ENCODE data around the gene MYOT. TPM values are rescaled to one million over a fixed set of nuclear protein-coding genes. Genes with fewer than 3 reads are reported as not detected.
"Not testable (repeated sequence)": the region's sequence is repeated elsewhere in the genome, so short reads cannot be mapped to it uniquely, and the experiment has no call there.

Gene MYOT
- total RNA-seq, 1 donor from 2014 or later: not detected

DNA sequence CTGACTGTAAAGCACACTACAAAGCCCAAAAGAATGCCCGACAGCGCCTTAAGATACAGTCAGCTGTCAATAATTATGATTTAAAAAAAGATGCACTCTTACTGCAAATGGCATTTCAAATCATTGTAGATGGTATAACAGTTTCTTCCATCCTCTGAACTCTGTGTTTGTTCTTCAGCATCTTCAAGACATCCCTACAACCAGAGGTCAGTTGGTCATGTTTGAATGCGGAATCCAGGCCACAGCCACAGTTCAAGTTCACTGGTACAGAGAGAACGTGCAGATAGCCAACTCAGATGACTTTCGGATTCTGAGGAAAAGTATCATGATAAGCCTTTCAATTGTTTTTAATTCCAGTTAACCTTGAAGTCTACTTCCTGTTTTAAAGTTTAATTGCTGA, 8.7 kb upstream of the MYOT start:
- Mint-ChIP-seq H3K4me1 (ENCODE audit: low read depth, unreplicated experiment) (no peaks in the 10 kb centered on the region), H3K4me3 (ENCODE audit: unreplicated experiment) (no peak overlapping the region), H3K36me3 (ENCODE audit: unreplicated experiment) (no peaks in the 10 kb centered on the region), H3K27me3 (ENCODE audit: unreplicated experiment) (peaks cover 2% of the 10 kb centered on the region), H3K9me3 (ENCODE audit: unreplicated experiment) (no peaks in the 10 kb centered on the region), H3K27ac (ENCODE audit: unreplicated experiment) (no peak overlapping the region)
- DNase-seq: no peak
- TF ChIP-seq, protein P1, sequence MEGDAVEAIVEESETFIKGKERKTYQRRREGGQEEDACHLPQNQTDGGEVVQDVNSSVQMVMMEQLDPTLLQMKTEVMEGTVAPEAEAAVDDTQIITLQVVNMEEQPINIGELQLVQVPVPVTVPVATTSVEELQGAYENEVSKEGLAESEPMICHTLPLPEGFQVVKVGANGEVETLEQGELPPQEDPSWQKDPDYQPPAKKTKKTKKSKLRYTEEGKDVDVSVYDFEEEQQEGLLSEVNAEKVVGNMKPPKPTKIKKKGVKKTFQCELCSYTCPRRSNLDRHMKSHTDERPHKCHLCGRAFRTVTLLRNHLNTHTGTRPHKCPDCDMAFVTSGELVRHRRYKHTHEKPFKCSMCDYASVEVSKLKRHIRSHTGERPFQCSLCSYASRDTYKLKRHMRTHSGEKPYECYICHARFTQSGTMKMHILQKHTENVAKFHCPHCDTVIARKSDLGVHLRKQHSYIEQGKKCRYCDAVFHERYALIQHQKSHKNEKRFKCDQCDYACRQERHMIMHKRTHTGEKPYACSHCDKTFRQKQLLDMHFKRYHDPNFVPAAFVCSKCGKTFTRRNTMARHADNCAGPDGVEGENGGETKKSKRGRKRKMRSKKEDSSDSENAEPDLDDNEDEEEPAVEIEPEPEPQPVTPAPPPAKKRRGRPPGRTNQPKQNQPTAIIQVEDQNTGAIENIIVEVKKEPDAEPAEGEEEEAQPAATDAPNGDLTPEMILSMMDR (IDR thresholded peaks at IDR 0.05; ENCODE audit: partially characterized antibody, unreplicated experiment): no peak

GRCh38 chr5:137862251-137862650, 5.4 kb upstream of the MYOT start:
- Mint-ChIP-seq H3K4me3 (ENCODE audit: unreplicated experiment) (no peak overlapping the region), H3K9me3 (ENCODE audit: unreplicated experiment) (no peaks in the 10 kb centered on the region), H3K27me3 (ENCODE audit: unreplicated experiment) (no peaks in the 10 kb centered on the region), H3K36me3 (ENCODE audit: unreplicated experiment) (no peaks in the 10 kb centered on the region), H3K4me1 (ENCODE audit: low read depth, unreplicated experiment) (no peaks in the 10 kb centered on the region), H3K27ac (ENCODE audit: unreplicated experiment) (no peak overlapping the region)
- TF ChIP-seq, protein P1 (IDR thresholded peaks at IDR 0.05; ENCODE audit: partially characterized antibody, unreplicated experiment): no peak
- no peak for DNase-seq

DNA sequence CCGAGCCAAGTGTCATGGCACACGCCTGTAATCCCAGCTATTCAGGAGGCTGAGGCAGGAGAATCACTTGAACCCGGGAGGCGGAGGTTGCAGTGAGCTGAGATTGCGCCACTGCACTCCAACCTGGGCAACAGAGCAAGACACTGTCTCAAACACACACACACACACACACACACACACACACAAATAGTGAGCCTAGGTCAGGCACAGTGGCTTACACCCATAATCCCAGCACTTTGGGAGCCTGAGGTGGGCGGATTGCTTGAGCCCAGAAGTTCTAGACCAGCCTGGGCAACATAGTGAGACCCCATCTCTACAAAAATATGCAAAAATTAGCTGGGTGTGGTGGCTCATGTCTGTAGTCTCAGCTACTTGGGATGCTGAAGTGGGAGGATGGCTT, 4.0 kb upstream of the MYOT start:
- H3K27ac Mint-ChIP-seq (ENCODE audit: unreplicated experiment); H3K4me1 Mint-ChIP-seq (ENCODE audit: low read depth, unreplicated experiment); H3K36me3 Mint-ChIP-seq (ENCODE audit: unreplicated experiment); DNase-seq; H3K27me3 Mint-ChIP-seq (ENCODE audit: unreplicated experiment); H3K9me3 Mint-ChIP-seq (ENCODE audit: unreplicated experiment); H3K4me3 Mint-ChIP-seq (ENCODE audit: unreplicated experiment): not testable (repeated sequence)

GRCh38 chr5:137866541-137867388, 895 bp upstream of the MYOT start:
- H3K27me3 Mint-ChIP-seq (ENCODE audit: unreplicated experiment): no peaks in the 10 kb centered on the region
- DNase-seq: no peak

DNA sequence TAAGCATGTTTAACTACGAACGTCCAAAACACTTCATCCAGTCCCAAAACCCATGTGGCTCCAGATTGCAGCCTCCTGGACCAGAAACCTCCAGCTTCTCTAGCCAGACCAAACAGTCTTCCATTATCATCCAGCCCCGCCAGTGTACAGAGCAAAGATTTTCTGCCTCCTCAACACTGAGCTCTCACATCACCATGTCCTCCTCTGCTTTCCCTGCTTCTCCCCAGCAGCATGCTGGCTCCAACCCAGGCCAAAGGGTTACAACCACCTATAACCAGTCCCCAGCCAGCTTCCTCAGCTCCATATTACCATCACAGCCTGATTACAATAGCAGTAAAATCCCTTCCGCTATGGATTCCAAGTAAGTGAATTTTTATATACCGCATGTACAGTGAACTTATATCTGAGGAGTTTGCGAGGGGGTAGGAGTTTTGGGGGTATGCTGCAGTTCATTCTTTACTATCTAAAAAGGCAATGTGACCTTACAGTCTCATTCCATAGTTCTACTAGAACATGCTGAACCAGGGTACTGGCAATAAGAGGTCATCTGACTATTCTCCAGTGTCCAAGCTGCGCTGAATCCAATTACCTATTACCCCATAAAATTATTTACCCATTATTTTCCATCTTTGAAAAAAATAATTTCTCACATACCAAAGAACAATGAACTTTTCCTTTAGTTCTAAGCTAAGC, 3.1 kb downstream of the MYOT start:
- DNase-seq: no peak
- H3K27ac Mint-ChIP-seq (ENCODE audit: unreplicated experiment): no peak overlapping the region
- no peaks in the 10 kb centered on the region for H3K27me3 Mint-ChIP-seq (ENCODE audit: unreplicated experiment)
- no peak overlapping the region for H3K4me3 Mint-ChIP-seq (ENCODE audit: unreplicated experiment)
- no peaks in the 10 kb centered on the region for H3K36me3 Mint-ChIP-seq (ENCODE audit: unreplicated experiment)
- H3K9me3 Mint-ChIP-seq (ENCODE audit: unreplicated experiment): no peaks in the 10 kb centered on the region
- no peaks in the 10 kb centered on the region for H3K4me1 Mint-ChIP-seq (ENCODE audit: low read depth, unreplicated experiment)
- TF ChIP-seq, protein P1 (IDR thresholded peaks at IDR 0.05; ENCODE audit: partially characterized antibody, unreplicated experiment): no peak

More at GRCh38 chr5:137866541-137867388, 895 bp upstream of the MYOT start:
- Mint-ChIP-seq H3K4me3 (ENCODE audit: unreplicated experiment) (no peak overlapping the region), H3K4me1 (ENCODE audit: low read depth, unreplicated experiment) (no peaks in the 10 kb centered on the region), H3K9me3 (ENCODE audit: unreplicated experiment) (no peaks in the 10 kb centered on the region), H3K36me3 (ENCODE audit: unreplicated experiment) (no peaks in the 10 kb centered on the region), H3K27ac (ENCODE audit: unreplicated experiment) (no peak overlapping the region)
- TF ChIP-seq, protein P1 (IDR thresholded peaks at IDR 0.05; ENCODE audit: partially characterized antibody, unreplicated experiment): no peak
